Measurements from ENCODE around the gene SRGAP3. TPM values are rescaled to one million over a fixed set of nuclear protein-coding genes. Genes with fewer than 3 reads are reported as not detected.

SRGAP3 gene
- total and polyA plus RNA-seq, 2 donors (not counting 1 experiment from before 2014, with no cell fraction given), result 1.4 to 1.5 TPM

DNA sequence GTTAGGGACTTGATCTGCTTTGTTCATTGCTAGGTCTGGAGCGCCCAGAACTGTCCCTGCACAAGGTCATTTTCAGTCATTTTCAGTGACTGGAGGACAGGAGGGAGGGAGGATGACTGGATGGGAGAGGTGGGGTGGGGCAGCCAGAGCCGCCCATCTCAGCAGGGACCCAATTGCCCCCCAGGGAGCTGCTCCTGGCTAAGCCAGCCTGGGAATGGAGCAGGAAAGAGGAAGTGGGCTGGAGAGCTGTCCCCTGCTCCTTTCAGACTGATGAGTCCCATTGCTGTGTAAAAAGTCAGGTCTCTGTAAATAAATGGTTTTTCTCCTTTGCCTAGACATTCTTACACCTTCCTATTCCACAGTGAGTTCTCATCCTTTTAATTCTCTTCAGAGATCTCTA, 187.8 kb downstream of the SRGAP3 start:
- Mint-ChIP-seq H3K27ac (no peak overlapping the region), H3K9me3 (ENCODE audit: insufficient read depth) (peaks cover 6% of the 10 kb centered on the region), H3K27me3 (peaks cover 6% of the 10 kb centered on the region), H3K4me1 (no peaks in the 10 kb centered on the region), H3K4me3 (no peak overlapping the region)
- Histone ChIP-seq H3K4me1 (ENCODE audit: control insufficient read depth in 2 of 2, insufficient read depth in 2 of 2, low read length in 2 of 2) (no peaks in the 10 kb centered on the region), H3K9me3 (ENCODE audit: control extremely low read depth in 1 of 3, control insufficient read depth in 2 of 3, insufficient read depth in 1 of 3, low read length in 2 of 3) (peaks cover 0 to 6% (median 6%) of the 10 kb centered on the region in 3 donors), H3K4me2 (replicated peaks; ENCODE audit: low read depth, low read length, poor library complexity, severe bottlenecking) (no peak overlapping the region), H2AFZ (ENCODE audit: insufficient read depth, low read depth, low read length, poor library complexity, severe bottlenecking) (no peak overlapping the region), H3K9ac (ENCODE audit: low read length) (no peak overlapping the region), H3K4me3 (ENCODE audit: control extremely low read depth in 1 of 5, extremely low read depth in 1 of 5, insufficient read depth in 1 of 5, low read depth in 2 of 5, low read length in 4 of 5) (no peak overlapping the region), H3K27ac (ENCODE audit: low read length in 2 of 2) (no peak overlapping the region), H3K27me3 (replicated peaks in 1 of 4; ENCODE audit: control extremely low read depth in 1 of 4, control insufficient read depth in 3 of 4, insufficient read depth in 4 of 4, low read length in 3 of 4) (peaks cover 0 to 5% (median 0%) of the 10 kb centered on the region in 4 experiments), H3K36me3 (replicated peaks in 1 of 2; ENCODE audit: control extremely low read depth in 1 of 2, control insufficient read depth in 1 of 2, extremely low read depth in 1 of 2, insufficient read depth in 2 of 2, low read length in 1 of 2) (no peaks in the 10 kb centered on the region), H4K20me1 (ENCODE audit: control insufficient read depth, insufficient read depth, low read length, poor library complexity, severe bottlenecking) (no peaks in the 10 kb centered on the region), H3K79me2 (ENCODE audit: control insufficient read depth, insufficient read depth, low read length) (no peaks in the 10 kb centered on the region)
- intact Hi-C loops (cut with micrococcal nuclease), result no loop called here
- DNase-seq (no peak), ATAC-seq (ENCODE audit: low read depth) (no peak)
- no peak for TF ChIP-seq EZH2 (IDR thresholded peaks at IDR 0.05; ENCODE audit: borderline replicate concordance, insufficient read depth, low read depth, low read length, poor library complexity, severe bottlenecking)
- TF ChIP-seq, protein P1, sequence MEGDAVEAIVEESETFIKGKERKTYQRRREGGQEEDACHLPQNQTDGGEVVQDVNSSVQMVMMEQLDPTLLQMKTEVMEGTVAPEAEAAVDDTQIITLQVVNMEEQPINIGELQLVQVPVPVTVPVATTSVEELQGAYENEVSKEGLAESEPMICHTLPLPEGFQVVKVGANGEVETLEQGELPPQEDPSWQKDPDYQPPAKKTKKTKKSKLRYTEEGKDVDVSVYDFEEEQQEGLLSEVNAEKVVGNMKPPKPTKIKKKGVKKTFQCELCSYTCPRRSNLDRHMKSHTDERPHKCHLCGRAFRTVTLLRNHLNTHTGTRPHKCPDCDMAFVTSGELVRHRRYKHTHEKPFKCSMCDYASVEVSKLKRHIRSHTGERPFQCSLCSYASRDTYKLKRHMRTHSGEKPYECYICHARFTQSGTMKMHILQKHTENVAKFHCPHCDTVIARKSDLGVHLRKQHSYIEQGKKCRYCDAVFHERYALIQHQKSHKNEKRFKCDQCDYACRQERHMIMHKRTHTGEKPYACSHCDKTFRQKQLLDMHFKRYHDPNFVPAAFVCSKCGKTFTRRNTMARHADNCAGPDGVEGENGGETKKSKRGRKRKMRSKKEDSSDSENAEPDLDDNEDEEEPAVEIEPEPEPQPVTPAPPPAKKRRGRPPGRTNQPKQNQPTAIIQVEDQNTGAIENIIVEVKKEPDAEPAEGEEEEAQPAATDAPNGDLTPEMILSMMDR (IDR thresholded peaks at IDR 0.05), result no peak
- ChIA-PET CTCF (no interaction called here), POLR2A (no interaction called here)
- WGBS (ENCODE audit: insufficient coverage), result 94% methylated on average over 2 of the region's 2 CpGs

DNA sequence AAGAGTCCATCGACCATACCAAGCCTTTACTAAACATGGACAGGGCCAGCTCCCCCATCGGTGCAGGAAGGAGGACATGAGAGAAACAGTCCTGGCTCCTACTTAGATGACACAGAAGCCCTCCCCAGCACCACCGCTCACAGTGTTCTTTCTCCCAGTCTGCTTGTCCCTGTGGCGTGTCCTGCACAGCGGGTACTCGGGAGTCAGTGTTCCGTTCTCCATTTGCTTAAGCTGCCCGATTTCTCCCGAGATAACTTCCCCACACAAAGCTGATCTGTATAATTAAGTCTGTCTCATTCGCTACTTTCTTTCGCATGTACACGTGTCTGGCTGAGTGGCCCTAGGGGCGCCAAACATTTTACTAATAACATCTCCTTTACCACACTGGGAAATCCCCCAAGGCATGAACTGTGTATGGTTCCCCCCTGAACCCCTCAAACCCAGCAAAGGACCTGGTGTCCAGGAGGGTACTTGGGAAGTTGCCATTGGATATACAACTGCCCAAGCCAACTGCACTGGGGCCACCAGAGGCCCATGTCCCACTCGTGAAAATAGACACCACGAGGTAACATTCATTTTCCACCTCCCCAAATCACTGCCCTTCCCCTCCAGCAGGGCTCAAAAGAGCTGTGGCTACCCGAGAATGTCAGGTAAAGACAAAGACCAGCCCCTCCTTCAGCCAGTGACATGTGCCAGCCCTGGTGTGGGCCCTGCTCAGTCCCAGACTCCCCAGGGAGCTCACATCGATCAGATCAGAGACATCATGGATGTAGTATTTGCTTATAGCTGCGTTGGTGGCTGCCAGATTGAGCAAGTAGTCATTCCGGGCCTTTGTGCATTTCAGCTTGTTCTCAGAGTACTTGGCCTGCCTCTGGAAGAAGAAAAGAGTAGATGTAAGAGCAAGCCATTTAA, 189.7 kb downstream of the SRGAP3 start:
- 85% methylated on average over 16 of the region's 19 CpGs for WGBS (ENCODE audit: insufficient coverage)
- Histone ChIP-seq H3K4me3 (ENCODE audit: control extremely low read depth in 1 of 5, extremely low read depth in 1 of 5, insufficient read depth in 1 of 5, low read depth in 2 of 5, low read length in 4 of 5) (no peak overlapping the region), H2AFZ (ENCODE audit: insufficient read depth, low read depth, low read length, poor library complexity, severe bottlenecking) (no peak overlapping the region), H3K4me2 (replicated peaks; ENCODE audit: low read depth, low read length, poor library complexity, severe bottlenecking) (no peak overlapping the region), H3K27ac (ENCODE audit: low read length in 2 of 2) (no peak overlapping the region), H3K79me2 (ENCODE audit: control insufficient read depth, insufficient read depth, low read length) (no peaks in the 10 kb centered on the region), H3K4me1 (ENCODE audit: control insufficient read depth in 2 of 2, insufficient read depth in 2 of 2, low read length in 2 of 2) (no peaks in the 10 kb centered on the region), H3K27me3 (replicated peaks in 1 of 4; ENCODE audit: control extremely low read depth in 1 of 4, control insufficient read depth in 3 of 4, insufficient read depth in 4 of 4, low read length in 3 of 4) (peaks cover 0 to 5% (median 0%) of the 10 kb centered on the region in 4 experiments), H4K20me1 (ENCODE audit: control insufficient read depth, insufficient read depth, low read length, poor library complexity, severe bottlenecking) (no peaks in the 10 kb centered on the region), H3K9me3 (ENCODE audit: control extremely low read depth in 1 of 3, control insufficient read depth in 2 of 3, insufficient read depth in 1 of 3, low read length in 2 of 3) (peaks cover 0 to 6% (median 6%) of the 10 kb centered on the region in 3 donors), H3K36me3 (replicated peaks in 1 of 2; ENCODE audit: control extremely low read depth in 1 of 2, control insufficient read depth in 1 of 2, extremely low read depth in 1 of 2, insufficient read depth in 2 of 2, low read length in 1 of 2) (no peaks in the 10 kb centered on the region), H3K9ac (ENCODE audit: low read length) (no peak overlapping the region)
- ATAC-seq (ENCODE audit: low read depth) (no peak), DNase-seq (no peak)
- ChIA-PET CTCF (interaction anchor here (0.6 to 1.3 kb wide), 2 partner anchors 10 to 88 kb away, joined by 3 read pairs; no protein-coding TSS in a partner anchor), POLR2A (no interaction called here)
- Mint-ChIP-seq H3K4me1 (no peaks in the 10 kb centered on the region), H3K4me3 (no peak overlapping the region), H3K9me3 (ENCODE audit: insufficient read depth) (peaks cover 6% of the 10 kb centered on the region), H3K27me3 (peaks cover 5% of the 10 kb centered on the region), H3K27ac (no peak overlapping the region)
- TF ChIP-seq, protein P1 (IDR thresholded peaks at IDR 0.05), result no peak
- no peak for TF ChIP-seq EZH2 (IDR thresholded peaks at IDR 0.05; ENCODE audit: borderline replicate concordance, insufficient read depth, low read depth, low read length, poor library complexity, severe bottlenecking)
- intact Hi-C loops (cut with micrococcal nuclease), result no loop called here

Data from B cell (primary cell).